Smooth muscle cell (in vitro differentiated cells): Measurements from ENCODE around the gene ZNF135. TPM values are rescaled to one million over a fixed set of nuclear protein-coding genes. Genes with fewer than 3 reads are reported as not detected.

Experiments used
- DNase-seq: peaks from one replicate; lab custom pipeline; 2025; ENCODE audit not compliant: unreplicated experiment; lab: John Stamatoyannopoulos, UW
- H2AFZ ChIP-seq: fragments of 200-600 bp; sonication (generic); 2 replicates; pipeline ENCODE4 v1.6.0; 2016; ENCODE audit warnings: antibody characterized with exemption, low read depth, mild to moderate bottlenecking
- H3F3A ChIP-seq: fragments of 200-600 bp; sonication (generic); 2 replicates; pipeline ENCODE4 v1.6.0; 2017; ENCODE audit warnings: antibody characterized with exemption, low read depth
- H3K27ac ChIP-seq: fragments of 200-600 bp; sonication (generic); 2 replicates; pipeline ENCODE4 v1.5.1; 2016; ENCODE audit warnings: low read depth, mild to moderate bottlenecking
- H3K27me3 ChIP-seq: fragments of 200-600 bp; sonication (generic); 2 replicates; pipeline ENCODE4 v1.6.1; 2016; ENCODE audit warnings: low read depth, mild to moderate bottlenecking
- H3K36me3 ChIP-seq: fragments of 200-600 bp; sonication (generic); 2 replicates; pipeline ENCODE4 v1.5.1; 2016; ENCODE audit warnings: low read depth
- H3K4me1 ChIP-seq: fragments of 200-600 bp; sonication (generic); 2 replicates; pipeline ENCODE4 v1.5.1; 2016; ENCODE audit warnings: low read depth
- H3K4me2 ChIP-seq: fragments of 200-600 bp; sonication (generic); 2 replicates; pipeline ENCODE4 v1.6.0; 2016; ENCODE audit warnings: mild to moderate bottlenecking
- H3K4me3 ChIP-seq: fragments of 200-600 bp; sonication (generic); 2 replicates; pipeline ENCODE4 v1.5.1; 2016; ENCODE audit warnings: mild to moderate bottlenecking
- H3K79me2 ChIP-seq: fragments of 200-600 bp; sonication (generic); 2 replicates; pipeline ENCODE4 v1.6.0; 2016; ENCODE audit warnings: low read depth, mild to moderate bottlenecking
- H3K9ac ChIP-seq: fragments of 200-600 bp; sonication (generic); 2 replicates; pipeline ENCODE4 v1.6.0; 2016; ENCODE audit warnings: low read depth
- H3K9me3 ChIP-seq: fragments of 200-600 bp; sonication (generic); replicated peaks from 2 replicates; pipeline ENCODE4 v1.5.1; 2016; ENCODE audit warnings: low read depth
- H4K20me1 ChIP-seq: fragments of 200-600 bp; sonication (generic); 2 replicates; pipeline ENCODE4 v1.6.0; 2016; ENCODE audit warnings: low read depth
- CTCF ChIP-seq: fragments of 200-600 bp; sonication (generic); IDR thresholded peaks from 2 replicates; pipeline ENCODE4 v1.5.1; 2017; ENCODE audit warnings: borderline replicate concordance, mild to moderate bottlenecking, antibody characterized with exemption; ENCODE audit not compliant: insufficient read depth, poor library complexity, severe bottlenecking
- WGBS: methylation state at CpG from one replicate; pipeline ENCODE4 v1.1.7; 2016; ENCODE audit warnings: low lambda C conversion rate; 5-methylcytosine and 5-hydroxymethylcytosine counted together
- polyA plus RNA-seq: library from polyadenylated mRNA; unstranded; fragments of >200 nt; fragmentation: Nextera tagmentation; extraction: Ambion mirVana; gene quantifications from 2 replicates; pipeline ENCODE4 v1.2.1, GENCODE V29; 2016
- total RNA-seq: library from RNA; depleted of rRNA; stranded (reverse); fragments of >200 nt; gene quantifications from 2 replicates; pipeline ENCODE4 v1.2.3, GENCODE V29; 2014

The ZNF135 gene
- total and polyA plus RNA-seq, 2 experiments from 2014 or later = 3.2 to 3.7 TPM

- peaks cover 35% of the 10 kb centered on the region for H3K9me3 ChIP-seq
- no peaks in the 10 kb centered on the region for H3K36me3 ChIP-seq
- DNase-seq = no peak
- no peak overlapping the region for H3K4me2 ChIP-seq
- H3F3A ChIP-seq = no peaks in the 10 kb centered on the region
- no peaks in the 10 kb centered on the region for H3K79me2 ChIP-seq
- H4K20me1 ChIP-seq = no peaks in the 10 kb centered on the region
- no peak overlapping the region for H3K9ac ChIP-seq
- no peaks in the 10 kb centered on the region for H3K27me3 ChIP-seq
- WGBS = 71% methylated on average over 7 of the region's 7 CpGs
- no peaks in the 10 kb centered on the region for H3K4me1 ChIP-seq
- no peak overlapping the region for H2AFZ ChIP-seq
- TF ChIP-seq CTCF = no peak
- no peak overlapping the region for H3K27ac ChIP-seq
- H3K4me3 ChIP-seq = no peak overlapping the region
Measured at GRCh38 chr19:58107778-58108545, 48.9 kb downstream of the ZNF135 start.

- Histone ChIP-seq H2AFZ (no peak overlapping the region), H3K4me3 (no peak overlapping the region), H3K9me3 (peaks cover 32% of the 10 kb centered on the region), H3K36me3 (no peaks in the 10 kb centered on the region), H3K27ac (no peak overlapping the region), H3K79me2 (no peaks in the 10 kb centered on the region), H3K4me2 (no peak overlapping the region), H4K20me1 (no peaks in the 10 kb centered on the region), H3K4me1 (no peaks in the 10 kb centered on the region), H3K9ac (no peak overlapping the region), H3K27me3 (no peaks in the 10 kb centered on the region), H3F3A (no peaks in the 10 kb centered on the region)
- TF ChIP-seq CTCF = no peak
- WGBS = 73% methylated on average over 3 of the region's 3 CpGs
- no peak for DNase-seq
Measured at GRCh38 chr19:58108546-58108817, 49.4 kb downstream of the ZNF135 start.

- no peak overlapping the region for H3K4me2 ChIP-seq
- H3F3A ChIP-seq = no peaks in the 10 kb centered on the region
- H3K27ac ChIP-seq = no peak overlapping the region
- H3K36me3 ChIP-seq = no peaks in the 10 kb centered on the region
- no peaks in the 10 kb centered on the region for H3K27me3 ChIP-seq
- H3K4me1 ChIP-seq = no peaks in the 10 kb centered on the region
- DNase-seq = no peak
- H3K4me3 ChIP-seq = no peak overlapping the region
- no peaks in the 10 kb centered on the region for H4K20me1 ChIP-seq
- H3K9me3 ChIP-seq = no peaks in the 10 kb centered on the region
- no peak overlapping the region for H2AFZ ChIP-seq
- no peaks in the 10 kb centered on the region for H3K79me2 ChIP-seq
- no peak for TF ChIP-seq CTCF
- WGBS = 91% methylated on average over 25 of the region's 77 CpGs
- no peak overlapping the region for H3K9ac ChIP-seq
Measured at GRCh38 chr19:58117841-58118575, 58.9 kb downstream of the ZNF135 start.
